SK-N-MC (cell line): Measurements from ENCODE around the gene MCOLN1.

Source experiments
- EZH2 ChIP-seq: fragments of 200-600 bp; sonication (generic); IDR thresholded peaks from one replicate; pipeline ENCODE4 v1.6.1; 2017; ENCODE audit warnings: antibody characterized with exemption
- POLR2AphosphoS5 ChIP-seq: IDR thresholded peaks from 2 replicates; pipeline ENCODE4 v1.6.1; 2012; ENCODE audit warnings: mild to moderate bottlenecking, low read depth, low read length, borderline replicate concordance

DNA sequence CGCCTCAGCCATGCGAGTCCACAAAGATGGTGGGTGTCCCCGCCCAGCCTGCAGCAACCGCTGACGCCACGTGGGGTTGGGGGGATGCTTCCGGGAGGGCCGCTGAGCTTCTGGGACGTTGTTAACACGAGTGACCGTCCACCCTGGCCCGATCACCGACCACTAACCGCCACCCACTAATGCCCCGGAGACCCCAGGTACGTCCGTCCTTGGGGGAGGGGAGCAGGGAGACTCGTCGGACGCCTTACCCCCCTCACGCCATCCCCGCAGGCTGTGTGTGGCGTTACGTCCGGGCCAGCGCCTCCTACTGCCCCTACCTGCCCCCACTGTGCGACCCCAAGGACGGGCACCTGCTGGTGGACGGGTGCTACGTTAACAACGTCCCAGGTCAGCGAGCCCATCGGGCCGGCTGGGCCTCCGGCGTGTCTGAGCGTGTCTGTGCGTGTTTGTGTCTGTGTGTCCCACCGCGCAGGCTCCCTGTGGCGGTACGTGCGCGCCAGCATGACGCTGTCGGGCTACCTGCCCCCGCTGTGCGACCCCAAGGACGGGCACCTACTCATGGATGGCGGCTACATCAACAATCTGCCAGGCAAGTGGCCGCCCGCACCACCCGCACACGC is 34.4 kb downstream of the MCOLN1 start:
- TF ChIP-seq EZH2 = no peak
- no peak for TF ChIP-seq POLR2AphosphoS5
